Left colon (tissue), 2 donors: ENCODE measurements around the gene SHC2. TPM values are rescaled to one million over a fixed set of nuclear protein-coding genes. Genes with fewer than 3 reads are reported as not detected.
"Not testable (repeated sequence)": the region's sequence is repeated elsewhere in the genome, so short reads cannot be mapped to it uniquely, and the experiment has no call there.

Experiments used
- ATAC-seq: fragments of 200-7000 bp; cut with Tn5 transposase; one replicate; pipeline ENCODE4 v1.9.1; 2020; ENCODE audit warnings: mild to moderate bottlenecking, moderate library complexity
- DNase-seq, 2 donors: peaks; one replicate each; pipeline ENCODE4 v3.0.0-alpha.2; 2020
- intact Hi-C, 2 donors: fragments of 100-400 bp; cut with DNase I in 1 of 2; cut with micrococcal nuclease in 1 of 2; formaldehyde crosslinking; loops; one replicate each; pipeline versions ENCODE4 v1.11.2 to v1.14.0; 2022; cut with DNase I, micrococcal nuclease
- total RNA-seq, 2 donors: library from RNA; stranded (reverse); fragmentation: NEBNext Ultra II Directional; extraction: Animal tissue kit (Norgen Biotek cat#: 25700); gene quantifications; one replicate each; pipeline ENCODE4 v1.2.1, GENCODE V29; 2021
- donor health status: DM: no; HTN: no; CAD: no.
- donor health status: DM: yes; HTN: yes; CAD: no.

Gene SHC2
- total RNA-seq, 2 donors from 2014 or later, result 4.7 to 9.4 TPM

DNA sequence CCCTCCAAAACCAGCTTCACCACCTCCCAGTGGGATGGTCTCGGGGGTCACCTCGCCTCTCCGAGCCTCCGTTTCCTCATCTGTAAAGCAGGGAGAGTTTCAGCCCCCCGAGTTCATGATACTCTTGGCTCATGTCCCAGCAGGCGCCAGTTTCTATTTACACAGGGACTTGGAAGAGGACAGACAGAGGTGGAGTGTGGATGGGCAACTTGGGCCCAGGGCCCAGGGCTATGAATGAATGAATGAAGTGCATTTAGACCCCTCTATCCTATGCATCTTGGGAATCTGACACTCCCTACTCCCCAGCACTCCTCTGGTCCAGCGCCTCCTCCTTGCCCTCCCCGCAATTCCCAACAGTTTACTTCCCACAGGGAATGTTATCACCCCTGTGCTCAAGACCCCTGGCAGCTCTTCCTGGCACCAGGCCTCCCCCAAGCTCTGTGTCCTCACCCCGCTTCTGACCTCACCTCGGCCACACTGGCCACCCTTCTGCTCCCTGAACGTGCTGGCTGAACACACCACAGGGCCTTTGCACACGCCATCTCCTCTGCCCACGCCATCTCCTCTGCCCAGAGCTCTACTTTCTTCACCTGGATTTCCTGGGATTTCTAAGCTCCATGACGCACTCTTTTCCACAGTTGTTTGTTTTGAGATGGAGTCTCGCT lies 46.9 kb downstream of the SHC2 start:
- DNase-seq, result no peak
- no peak for ATAC-seq
- intact Hi-C loops, result no loop called here

DNA sequence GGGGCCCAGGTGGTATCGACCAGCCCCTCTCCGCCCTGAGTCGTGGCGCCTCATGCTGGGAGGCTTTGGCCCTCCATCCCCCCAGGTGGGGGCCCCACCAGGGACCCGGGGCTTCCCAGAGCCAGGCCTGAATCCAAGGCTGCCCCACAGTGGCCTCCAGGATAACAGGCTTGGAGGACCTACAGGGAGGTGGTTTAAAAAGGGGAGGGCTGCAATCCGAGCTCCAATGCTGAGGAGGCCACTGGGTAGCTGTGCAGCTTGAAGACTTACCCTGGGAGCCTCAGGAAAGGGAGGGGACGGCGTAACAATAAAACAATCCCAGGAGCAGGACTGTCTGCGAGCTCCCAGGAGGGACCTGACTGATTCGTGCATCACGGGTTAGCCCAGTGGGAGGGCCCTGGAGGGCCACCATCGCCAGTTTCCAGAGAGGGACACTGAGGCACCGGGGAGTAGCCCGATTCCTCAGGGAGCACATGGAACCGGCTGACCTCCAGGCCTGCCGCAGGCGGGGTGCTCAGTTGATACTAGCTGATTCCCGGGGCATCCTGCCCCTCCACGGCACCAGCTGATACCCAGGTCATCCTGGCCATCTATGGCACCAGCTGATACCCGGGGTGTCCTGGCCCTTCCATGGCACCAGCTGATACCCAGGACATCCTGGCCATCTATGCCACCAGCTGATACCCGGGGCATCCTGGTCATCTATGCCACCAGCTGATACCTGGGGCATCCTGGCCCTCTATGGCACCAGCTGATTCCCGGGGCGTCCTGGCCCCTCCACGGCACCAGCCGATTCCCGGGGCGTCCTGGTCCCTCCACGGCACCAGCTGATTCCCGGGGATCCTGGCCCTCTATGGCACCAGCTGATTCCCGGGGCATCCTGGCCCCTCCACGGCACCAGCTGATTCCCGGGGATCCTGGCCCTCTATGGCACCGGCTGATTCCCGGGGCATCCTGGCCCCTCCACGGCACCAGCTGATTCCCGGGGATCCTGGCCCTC lies 48.2 kb downstream of the SHC2 start:
- ATAC-seq (peak; percentile 23), DNase-seq (no peak)
- intact Hi-C loops, result no loop called here

DNA sequence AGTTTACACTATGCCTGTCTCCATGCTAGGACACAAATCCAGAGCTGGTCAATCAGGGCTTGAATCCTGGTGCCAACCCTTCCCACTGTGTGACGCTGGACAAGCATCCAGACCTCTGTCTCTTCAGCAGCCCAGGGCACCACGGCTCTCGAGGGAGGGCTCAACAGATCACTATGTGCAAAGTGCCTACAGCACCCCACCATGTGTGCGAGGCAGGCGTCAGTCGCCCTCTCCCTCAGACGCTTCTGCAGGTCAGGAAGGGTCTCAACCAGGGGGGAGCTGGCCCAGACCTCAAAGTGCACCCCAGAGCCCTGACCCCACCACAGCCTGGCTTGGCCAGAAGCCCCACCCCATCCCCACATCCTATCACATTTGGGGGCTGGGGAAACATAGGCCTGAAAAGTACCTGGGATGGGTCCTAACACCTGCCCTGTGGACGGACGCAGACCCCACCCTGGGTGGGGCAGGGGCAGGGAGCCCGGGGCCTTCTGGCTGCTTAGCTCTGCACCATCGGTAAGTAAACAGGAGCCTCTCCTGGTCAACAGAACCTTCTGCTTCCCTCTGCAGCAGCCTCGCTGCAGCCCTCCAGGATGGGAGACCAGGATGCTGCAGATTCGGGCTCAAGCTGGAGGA lies 49.0 kb downstream of the SHC2 start:
- intact Hi-C loops, result no loop called here
- ATAC-seq, result peak; percentile 52
- no peak for DNase-seq

DNA sequence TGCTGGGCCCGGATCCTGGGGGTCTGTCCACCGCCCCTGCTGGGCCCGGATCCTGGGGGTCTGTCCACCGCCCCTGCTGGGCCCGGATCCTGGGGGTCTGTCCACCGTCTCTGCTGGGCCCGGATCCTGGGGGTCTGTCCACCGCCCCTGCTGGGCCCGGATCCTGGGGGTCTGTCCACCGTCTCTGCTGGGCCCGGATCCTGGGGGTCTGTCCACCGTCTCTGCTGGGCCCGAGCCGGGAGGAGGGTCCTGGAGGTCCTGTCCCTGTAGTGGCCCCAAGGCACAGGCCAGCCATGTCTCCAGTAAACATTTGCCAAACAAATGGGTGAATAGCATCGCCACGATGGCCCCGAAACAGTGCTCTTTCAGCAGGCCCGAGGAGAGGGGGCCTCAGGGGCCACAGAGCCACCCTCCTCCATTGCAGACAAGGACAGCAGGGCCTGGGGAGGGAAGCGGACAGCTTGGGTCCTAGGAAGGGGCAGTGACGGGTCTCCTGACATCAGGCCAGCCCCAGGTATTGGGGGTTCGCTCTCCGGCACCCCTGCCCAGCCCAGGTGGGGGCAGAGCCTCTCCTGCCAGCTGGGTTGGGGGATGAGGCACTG lies 49.6 kb downstream of the SHC2 start:
- intact Hi-C loops, DNase-seq, ATAC-seq: not testable (repeated sequence)

DNA sequence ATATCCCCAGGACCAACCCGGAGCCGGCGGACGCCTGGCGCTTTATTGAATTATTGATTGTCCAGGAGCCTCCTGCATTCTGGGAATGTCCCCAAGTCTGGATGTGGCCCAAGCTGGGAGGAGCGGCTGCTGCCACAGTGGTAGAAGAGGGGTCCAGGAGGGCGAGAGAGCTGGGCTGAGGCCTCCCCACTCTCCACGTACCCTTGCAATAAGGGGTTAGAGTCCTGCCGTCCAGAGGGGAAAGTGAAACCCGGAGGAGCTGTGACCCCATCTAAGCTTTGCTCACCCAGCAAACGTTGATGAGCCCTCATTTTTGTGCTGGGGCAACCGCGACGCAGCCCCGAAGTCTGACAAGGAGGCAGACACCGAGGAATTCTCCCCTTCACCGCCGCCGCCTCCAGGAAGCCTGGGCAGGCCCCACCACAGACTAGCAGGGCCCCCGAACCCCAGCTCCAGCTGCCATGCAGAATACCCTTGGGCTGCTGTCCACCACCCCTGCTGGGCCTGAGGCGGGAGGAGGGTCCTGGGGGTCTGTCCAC lies 50.5 kb downstream of the SHC2 start:
- ATAC-seq, result no peak
- DNase-seq, result peak in 1 of 2 donors; percentile 10
- intact Hi-C loops, result no loop called here

DNA sequence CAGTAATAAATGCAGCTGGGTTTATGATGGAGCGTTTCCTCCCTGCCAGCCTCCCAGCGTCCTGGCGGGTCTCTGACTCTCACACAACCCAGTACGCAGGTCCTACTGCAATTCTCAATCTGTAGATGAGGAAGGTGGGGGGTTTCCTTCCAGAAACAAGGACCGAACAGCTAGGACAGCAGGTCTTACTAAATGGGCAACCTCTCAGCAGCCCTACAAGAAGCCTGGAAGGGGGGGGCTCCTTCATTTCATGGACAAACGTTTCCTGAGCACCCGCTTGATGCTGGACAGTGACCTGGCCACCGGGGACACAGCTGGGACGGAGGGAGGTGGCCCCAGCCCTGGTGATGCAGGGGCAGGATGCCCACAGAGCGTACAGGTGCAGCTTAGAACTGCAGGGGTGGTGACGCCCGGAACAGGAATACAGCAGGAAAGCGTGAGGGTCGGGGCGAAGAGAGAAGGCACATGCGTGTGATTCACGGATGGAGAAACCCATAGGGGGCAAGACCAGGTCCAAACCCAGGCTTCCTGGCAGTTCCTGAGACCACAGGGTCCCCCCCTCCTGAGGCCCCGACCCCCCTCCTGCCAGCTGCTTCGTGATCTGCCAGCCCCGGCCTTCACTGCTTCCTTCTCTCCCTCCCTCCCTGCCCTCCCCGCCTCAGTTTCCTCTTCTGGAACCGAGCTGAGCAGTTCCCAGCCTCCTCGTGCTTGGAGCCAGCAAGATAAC lies 51.2 kb downstream of the SHC2 start:
- intact Hi-C loops, result loop anchor here in 1 of 2 donors (10.0 kb wide), 1 partner anchor 75 kb away; no protein-coding TSS in a partner anchor
- ATAC-seq (no peak), DNase-seq (peak in 1 of 2 donors; percentile 18)

DNA sequence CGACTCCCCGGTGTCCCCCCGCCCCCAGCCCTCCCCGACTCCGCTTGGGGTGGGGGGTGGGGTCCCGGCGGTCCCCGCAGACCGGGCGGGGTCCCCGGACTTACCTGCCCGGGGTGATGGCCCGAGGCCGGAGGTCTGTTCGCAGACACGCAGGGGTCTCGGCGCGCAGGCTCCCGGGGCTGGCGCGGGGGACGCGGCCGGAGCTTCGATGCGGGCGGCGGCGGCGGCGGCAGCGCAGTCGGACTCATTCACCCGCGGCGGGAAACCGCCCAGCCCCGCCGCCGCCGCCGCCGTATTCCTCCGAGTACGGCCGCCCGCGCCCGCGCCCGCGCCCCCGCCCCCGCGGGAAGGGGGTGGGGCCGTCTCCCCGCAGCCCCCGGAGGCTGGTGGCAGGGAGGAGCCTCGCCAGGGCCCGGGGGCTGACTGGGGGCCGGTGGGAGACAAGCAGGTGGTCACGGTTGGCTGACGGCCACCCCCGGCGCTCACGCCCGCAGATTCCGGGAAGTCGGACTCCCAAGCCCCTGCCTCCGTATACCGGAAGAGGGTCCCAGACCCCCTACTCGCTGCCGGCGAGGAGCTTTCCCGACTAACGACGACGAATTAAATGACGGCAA lies 51.8 kb downstream of the SHC2 start, which contains the start of gene C2CD4C:
TSS of gene C2CD4C (minus strand) at position 246 of the 614 bp plus-strand sequence. CDS start 786 bp downstream, outside the sequence.
- intact Hi-C loops, result loop anchor here in 1 of 2 donors (10.0 kb wide), 1 partner anchor 76 kb away; no protein-coding TSS in a partner anchor
- ATAC-seq (peak; percentile 44), DNase-seq (peak in 1 of 2 donors; percentile 20)

DNA sequence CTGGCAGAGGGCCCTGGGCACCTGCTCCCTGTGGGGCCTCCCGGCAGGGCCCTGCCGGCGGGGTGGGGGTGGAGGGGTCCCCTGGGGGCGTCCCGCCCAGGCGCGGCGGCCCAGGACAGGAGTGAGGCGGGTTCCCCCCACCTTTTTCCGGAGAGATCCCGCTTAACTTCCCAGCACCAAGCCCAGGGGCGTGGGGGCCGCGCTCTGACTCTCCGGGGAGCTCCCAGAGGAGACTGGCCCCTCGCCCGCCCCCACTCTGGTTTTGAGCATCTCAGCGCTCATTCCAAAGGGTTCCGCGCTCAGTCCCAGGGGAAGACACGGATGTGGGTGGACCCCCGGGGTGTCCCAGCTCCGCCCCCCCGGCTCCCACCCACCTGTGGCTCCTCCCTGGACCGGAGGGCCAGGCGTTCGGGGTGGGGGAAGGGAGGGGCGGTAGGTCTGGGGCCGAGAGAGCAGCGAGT lies 52.4 kb downstream of the SHC2 start:
- intact Hi-C loops, result loop anchor here in 1 of 2 donors (10.0 kb wide), 1 partner anchor 76 kb away; no protein-coding TSS in a partner anchor
- DNase-seq (peak in 1 of 2 donors; percentile 19), ATAC-seq (no peak)

DNA sequence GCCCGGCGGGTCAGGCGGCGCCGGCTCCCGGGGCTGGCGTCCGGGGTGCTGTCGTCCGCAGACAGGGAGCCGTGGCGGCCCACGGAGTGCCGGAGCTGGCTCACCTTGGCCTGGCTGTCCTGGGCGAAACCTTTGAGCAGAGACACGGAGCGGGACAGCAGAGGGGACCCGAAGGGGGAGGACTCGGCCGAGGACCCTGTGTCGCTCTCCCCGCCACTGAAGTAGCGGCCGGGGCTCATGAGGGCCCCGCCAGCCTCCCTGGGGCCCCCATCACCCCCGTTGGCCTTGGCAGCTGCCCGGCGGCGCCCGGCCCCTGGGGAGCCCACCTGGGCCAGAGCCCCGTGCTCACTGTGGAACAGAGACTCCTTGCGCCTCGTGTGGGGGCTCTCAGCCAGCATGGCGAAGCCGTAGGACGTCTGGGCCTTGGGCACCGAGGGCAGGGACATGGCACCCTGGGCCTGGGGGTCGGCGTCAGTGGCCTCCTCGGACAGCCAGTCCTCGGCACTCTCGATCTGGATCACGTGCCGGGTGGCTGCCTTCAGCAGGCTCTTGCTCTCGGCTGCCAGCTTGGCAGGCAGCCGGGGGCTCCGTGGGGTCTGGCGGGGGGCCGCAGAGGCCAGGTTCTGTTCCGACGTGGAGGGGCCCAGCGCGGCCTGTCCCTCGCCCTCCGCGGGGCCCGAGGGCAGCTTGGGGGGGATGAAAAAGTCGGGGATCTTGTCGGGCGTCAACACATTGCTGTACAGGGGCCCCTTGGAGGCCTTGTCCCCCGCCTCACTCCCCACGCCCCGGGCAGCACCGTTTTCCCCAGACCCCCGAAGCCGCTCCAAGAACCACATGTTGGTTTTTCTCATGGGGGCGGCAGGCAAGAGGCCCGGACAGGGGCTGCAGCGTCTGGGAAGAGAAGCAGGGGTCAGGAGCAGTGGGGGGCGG lies 53.1 kb downstream of the SHC2 start:
- DNase-seq (peak in 1 of 2 donors; percentile 11), ATAC-seq (no peak)
- intact Hi-C loops, result loop anchor here in 1 of 2 donors (10.0 kb wide), 1 partner anchor 77 kb away; no protein-coding TSS in a partner anchor

DNA sequence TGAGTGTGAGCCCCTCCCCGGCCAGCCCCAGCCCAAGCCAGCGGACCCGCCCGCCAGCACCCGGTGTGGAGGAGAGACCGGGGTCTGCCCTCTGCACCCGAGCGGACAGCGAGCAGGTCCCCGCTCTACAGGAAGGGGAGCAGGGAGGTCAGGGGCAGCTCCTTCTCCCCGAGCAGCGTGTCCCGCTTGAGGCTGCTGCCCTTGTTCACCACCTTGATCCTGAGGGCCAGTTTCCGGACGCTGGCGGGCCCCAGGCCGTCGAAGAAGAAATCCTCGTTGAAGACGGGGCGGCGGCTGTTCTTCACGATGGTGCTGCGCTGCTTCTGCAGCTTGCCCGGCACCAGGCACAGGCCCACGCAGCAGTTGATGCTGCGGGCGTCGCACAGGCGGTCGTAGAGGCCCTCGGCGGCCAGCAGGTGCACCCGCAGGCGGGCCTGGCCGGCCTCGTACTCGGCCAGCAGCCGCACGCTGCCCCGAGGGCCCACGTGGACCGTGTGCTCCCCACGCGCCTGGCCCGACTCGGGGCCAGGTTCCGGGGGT lies 53.8 kb downstream of the SHC2 start:
- DNase-seq, result peak in 1 of 2 donors; percentile 19
- ATAC-seq, result no peak

DNA sequence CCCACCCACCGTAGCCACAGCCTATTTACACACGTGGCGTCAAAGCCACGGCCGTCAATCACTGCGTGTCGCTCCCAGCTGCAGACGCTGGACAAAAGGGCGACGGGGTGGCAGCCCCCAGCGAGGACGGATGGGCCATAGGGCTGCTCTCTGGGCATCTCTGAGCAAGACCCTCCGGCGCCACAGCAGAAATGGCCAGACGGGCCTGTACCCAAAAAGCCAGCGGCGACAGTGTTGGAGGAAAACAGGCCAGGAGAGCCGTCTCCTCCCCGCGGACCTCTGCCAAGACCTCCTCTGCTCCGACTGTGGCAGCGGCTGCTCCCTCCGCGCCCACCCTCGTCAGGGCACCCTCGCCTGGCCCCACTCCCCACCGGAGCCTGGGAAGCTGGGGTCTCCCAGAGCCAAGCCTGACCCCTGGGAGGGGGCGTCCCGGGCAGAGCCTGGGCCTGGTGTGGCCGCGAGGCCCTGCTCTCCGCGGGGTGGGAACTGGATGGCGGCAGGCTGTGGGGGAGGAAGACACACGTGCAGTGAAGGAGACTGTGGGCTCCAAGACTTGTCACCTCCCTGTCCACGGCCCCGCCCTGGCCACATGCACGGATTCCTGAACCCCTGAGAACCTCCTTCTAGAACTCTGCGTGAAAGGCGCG lies 54.6 kb downstream of the SHC2 start:
- ATAC-seq (no peak), DNase-seq (peak in 1 of 2 donors; percentile 20)
- intact Hi-C loops, result loop anchor here in 1 of 2 donors (10.0 kb wide), 1 partner anchor 79 kb away; no protein-coding TSS in a partner anchor

More for the DNA sequence above, 53.8 kb downstream of the SHC2 start:
- intact Hi-C loops, result loop anchor here in 1 of 2 donors (10.0 kb wide), 1 partner anchor 78 kb away; no protein-coding TSS in a partner anchor

DNA sequence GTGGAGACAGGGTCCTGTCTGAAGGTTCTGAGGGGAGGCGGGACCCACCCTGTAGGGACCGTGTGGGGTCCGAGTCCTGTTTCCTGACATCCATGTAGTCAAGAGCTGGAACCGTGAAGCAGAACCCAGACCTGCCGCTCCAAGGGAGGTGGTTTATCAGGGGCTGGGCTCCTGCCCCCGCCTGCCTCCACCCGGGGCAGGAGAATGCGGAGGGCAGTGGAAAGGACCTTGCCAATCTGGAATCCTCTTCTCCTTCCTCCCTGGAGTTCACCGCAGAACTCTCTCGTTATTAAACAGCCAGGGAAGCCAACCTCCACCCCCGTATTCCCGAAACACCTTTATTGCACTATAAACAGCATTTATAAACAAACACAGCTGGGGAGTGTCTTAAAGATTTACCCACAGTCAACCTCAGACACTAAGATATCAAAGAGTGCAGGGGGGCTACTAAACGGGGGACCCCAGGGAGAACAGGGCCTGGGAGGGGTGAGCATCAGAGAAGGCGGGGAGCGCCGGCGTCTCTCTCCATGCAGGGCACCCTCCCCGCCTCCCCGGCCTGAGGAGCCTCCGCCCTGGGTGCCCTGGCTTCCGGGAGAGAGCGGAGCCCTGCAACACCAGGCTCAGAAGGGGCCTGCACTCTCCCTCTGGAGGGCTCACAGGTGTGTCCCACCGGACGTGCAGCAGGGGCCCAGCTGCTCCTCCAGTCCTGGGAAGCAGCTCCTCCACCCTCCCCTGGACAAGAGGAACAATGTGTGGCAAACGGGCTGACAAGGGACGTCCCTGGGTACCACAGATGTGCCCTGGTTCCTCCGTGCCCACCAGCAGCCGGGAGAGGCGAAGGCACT lies 55.5 kb downstream of the SHC2 start:
- peak; percentile 80 for ATAC-seq
- intact Hi-C loops, result loop anchor here in 1 of 2 donors (10.0 kb wide), 1 partner anchor 79 kb away; no protein-coding TSS in a partner anchor
- DNase-seq, result peak in 1 of 2 donors; percentile 24

DNA sequence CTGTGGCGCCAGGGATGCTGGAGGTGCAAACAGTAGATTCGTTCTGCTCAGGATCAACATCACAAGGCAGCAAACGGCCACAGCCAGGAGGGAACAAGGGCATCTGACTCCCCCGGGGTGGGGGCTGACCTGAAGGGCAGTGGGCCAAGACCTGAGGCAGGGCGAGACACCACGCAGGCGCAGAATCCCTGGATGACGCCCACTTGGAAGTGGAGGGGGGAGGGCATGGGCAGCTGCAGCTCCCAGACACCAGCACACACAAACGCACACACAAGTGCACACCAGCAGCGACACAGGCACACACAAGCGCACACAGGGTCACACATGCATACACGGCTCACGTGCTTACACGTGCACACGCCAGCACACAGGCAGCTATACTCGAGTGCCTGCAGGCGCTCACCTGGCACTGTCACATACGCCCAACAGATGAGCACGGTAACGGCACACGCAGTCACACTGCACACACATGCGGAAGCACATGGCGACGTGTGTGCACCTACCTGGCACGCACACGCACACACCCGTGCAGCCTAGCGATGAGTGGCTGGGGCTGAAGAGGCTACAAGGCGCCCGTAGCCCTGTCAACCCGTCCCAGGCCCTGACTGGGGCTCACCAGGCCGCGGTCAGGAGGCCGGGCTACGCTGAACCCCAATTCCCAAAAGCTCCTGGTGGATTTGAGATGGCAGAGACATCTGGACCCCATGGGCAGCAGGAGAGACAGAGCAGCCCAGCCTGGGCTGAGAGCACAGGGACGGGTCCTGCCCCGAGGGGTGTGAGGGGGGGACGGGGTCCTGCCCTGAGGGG lies 57.4 kb downstream of the SHC2 start:
- intact Hi-C loops, result loop anchor here in 1 of 2 donors (10.0 kb wide), 1 partner anchor 81 kb away; no protein-coding TSS in a partner anchor
- ATAC-seq, result no peak
- DNase-seq, result peak in 1 of 2 donors; percentile 22
